Endodermal cell (in vitro differentiated cells): ENCODE results near the gene CDH23. TPM values are rescaled to one million over a fixed set of nuclear protein-coding genes. Genes with fewer than 3 reads are reported as not detected.

Experiments used
- DNase-seq: peaks from one replicate; pipeline ENCODE4 v3.0.0-alpha.2; 2017
- H3K27ac ChIP-seq: 2 replicates; pipeline ENCODE4 v1.5.1; 2013; ENCODE audit warnings: mild to moderate bottlenecking, low read depth, low read length, moderate library complexity
- H3K27me3 ChIP-seq: 2 replicates; pipeline ENCODE4 v1.6.1; 2013; ENCODE audit warnings: mild to moderate bottlenecking, low read length, moderate library complexity; ENCODE audit not compliant: insufficient read depth, control insufficient read depth, poor library complexity, severe bottlenecking
- H3K36me3 ChIP-seq: 2 replicates; pipeline ENCODE4 v1.7.0; 2013; ENCODE audit warnings: mild to moderate bottlenecking, low read length, moderate library complexity; ENCODE audit not compliant: control insufficient read depth, insufficient read depth
- H3K4me1 ChIP-seq: one replicate; pipeline ENCODE4 v1.7.0; 2013; ENCODE audit warnings: low read length; ENCODE audit not compliant: control insufficient read depth, insufficient read depth
- H3K4me3 ChIP-seq: 2 replicates; pipeline ENCODE4 v1.5.1; 2013; ENCODE audit warnings: mild to moderate bottlenecking, low read length, moderate library complexity
- H3K9ac ChIP-seq: 2 replicates; pipeline ENCODE4 v1.6.1; 2013; ENCODE audit warnings: mild to moderate bottlenecking, low read length, moderate library complexity; ENCODE audit not compliant: poor library complexity, severe bottlenecking; ENCODE audit errors: extremely low read depth
- H3K9me3 ChIP-seq: 2 replicates; pipeline ENCODE4 v1.6.1; 2013; ENCODE audit warnings: mild to moderate bottlenecking, low read length, moderate library complexity; ENCODE audit not compliant: control insufficient read depth
- H3K27ac Mint-ChIP-seq: 2 replicates; pipeline ENCODE4 v1.8.0; 2020; ENCODE audit warnings: mixed read lengths
- H3K27me3 Mint-ChIP-seq: 2 replicates; pipeline ENCODE4 v1.8.0; 2021; ENCODE audit warnings: mild to moderate bottlenecking, mixed read lengths; ENCODE audit not compliant: insufficient read depth
- H3K36me3 Mint-ChIP-seq: 2 replicates; pipeline ENCODE4 v1.8.0; 2020; ENCODE audit warnings: low read depth, mixed read lengths
- H3K4me1 Mint-ChIP-seq: 2 replicates; pipeline ENCODE4 v1.8.0; 2020; ENCODE audit warnings: mixed read lengths
- H3K4me3 Mint-ChIP-seq: 2 replicates; pipeline ENCODE4 v1.8.0; 2020; ENCODE audit warnings: mild to moderate bottlenecking, moderate library complexity, mixed read lengths
- H3K9me3 Mint-ChIP-seq: 2 replicates; pipeline ENCODE4 v1.8.0; 2020; ENCODE audit warnings: mild to moderate bottlenecking, mixed read lengths
- CTCF ChIP-seq: fragments of 200-600 bp; sonication (generic); conservative IDR thresholded peaks from 2 replicates; pipeline ENCODE4 v1.5.0; 2021; ENCODE audit warnings: antibody characterized with exemption, mild to moderate bottlenecking
- WGBS, 2 experiments: methylation state at CpG; one replicate each; pipeline versions ENCODE4 v1.1.5 to v1.1.7; 2013; ENCODE audit warnings: missing lambda C conversion rate in 2 of 2, mixed read lengths in 1 of 2; ENCODE audit not compliant: insufficient coverage in 1 of 2, insufficient read length in 1 of 2; 5-methylcytosine and 5-hydroxymethylcytosine counted together
- total RNA-seq, 2 donors: library from RNA; stranded (reverse); fragmentation: NEBNext Ultra II Directional in 1 of 2; extraction: Animal tissue kit (Norgen Biotek cat#: 25700) in 1 of 2; gene quantifications; 2 replicates in 1 of 2; 3 replicates in 1 of 2; pipeline ENCODE4 v1.2.1, GENCODE V29; 2021

The CDH23 gene
- total RNA-seq, 2 donors from 2014 or later = 2.1 to 4.2 TPM

DNA sequence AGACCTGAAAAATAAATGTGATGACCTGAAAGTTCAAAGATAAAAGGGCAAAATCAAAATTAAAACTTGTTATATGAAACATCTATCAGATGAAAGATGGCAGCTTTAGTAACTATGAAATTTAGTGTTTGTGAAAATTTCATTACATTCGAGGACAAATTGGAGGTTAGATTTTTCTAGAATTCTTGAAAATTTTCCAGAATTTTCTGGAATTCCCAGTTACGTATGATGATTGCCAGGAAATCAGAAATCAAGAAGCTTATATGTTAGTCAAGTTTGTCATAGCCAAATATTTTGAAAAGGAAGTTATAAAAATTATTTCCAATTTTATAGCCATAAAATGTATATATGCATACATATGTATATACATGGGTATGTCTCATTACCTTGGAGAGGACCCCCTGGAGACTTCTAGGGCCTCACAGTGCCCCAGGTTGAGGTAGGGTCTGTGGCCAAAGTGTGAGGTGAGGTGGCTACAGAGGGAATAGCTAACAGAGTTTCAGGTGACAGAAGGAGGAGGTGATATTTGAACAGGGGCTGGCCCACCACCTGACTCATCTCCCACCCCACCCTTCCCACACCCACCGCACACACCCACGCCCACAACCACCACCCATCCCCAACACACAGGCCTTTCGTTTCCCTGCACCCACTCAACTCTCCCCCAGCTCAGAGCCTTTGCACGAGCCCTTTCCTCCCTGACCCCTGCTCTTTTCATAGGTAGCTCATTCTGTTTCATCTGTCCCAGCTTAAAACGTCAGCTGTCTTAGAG is 301.4 kb downstream of the CDH23 start:
- no peaks in the 10 kb centered on the region for H3K9me3 Mint-ChIP-seq
- 74 to 79% methylated on average over 2 to 7 of the region's 7 CpGs for WGBS, 2 experiments
- no peaks in the 10 kb centered on the region for H3K36me3 Mint-ChIP-seq
- H3K27ac Mint-ChIP-seq = no peak overlapping the region
- no peaks in the 10 kb centered on the region for H3K9me3 ChIP-seq
- no peak overlapping the region for H3K4me3 ChIP-seq
- DNase-seq = no peak
- no peak for TF ChIP-seq CTCF
- H3K4me1 ChIP-seq = no peaks in the 10 kb centered on the region
- no peaks in the 10 kb centered on the region for H3K27me3 Mint-ChIP-seq
- no peaks in the 10 kb centered on the region for H3K36me3 ChIP-seq
- H3K9ac ChIP-seq = no peak overlapping the region
- H3K27ac ChIP-seq = no peak overlapping the region
- H3K4me1 Mint-ChIP-seq = peaks cover 1% of the 10 kb centered on the region
- no peaks in the 10 kb centered on the region for H3K27me3 ChIP-seq
- no peak overlapping the region for H3K4me3 Mint-ChIP-seq

DNA sequence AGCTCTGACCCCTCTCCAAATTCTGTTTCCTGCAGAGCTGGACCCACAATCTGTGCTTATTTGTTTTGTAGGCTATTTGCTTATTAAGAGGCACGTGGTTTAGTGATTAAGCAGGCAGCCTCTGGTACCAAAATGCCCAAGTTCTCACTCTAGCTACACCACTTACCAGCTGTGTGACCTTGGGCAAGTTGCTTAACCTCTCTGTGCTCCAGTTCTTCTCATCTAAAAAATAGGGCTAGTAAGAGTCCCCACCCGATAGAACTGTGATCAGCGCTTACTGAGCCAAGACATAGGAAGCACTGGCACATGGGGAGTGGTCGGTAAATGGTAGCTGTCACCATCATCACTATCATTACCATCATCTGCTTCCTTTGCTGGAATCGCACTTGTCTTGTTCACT is 302.0 kb downstream of the CDH23 start:
- Mint-ChIP-seq H3K9me3 (no peaks in the 10 kb centered on the region), H3K36me3 (no peaks in the 10 kb centered on the region), H3K27me3 (no peaks in the 10 kb centered on the region), H3K4me1 (peaks cover under 1% of the 10 kb centered on the region), H3K27ac (no peak overlapping the region), H3K4me3 (no peak overlapping the region)
- no peak overlapping the region for H3K27ac ChIP-seq
- no peaks in the 10 kb centered on the region for H3K36me3 ChIP-seq
- no peak for TF ChIP-seq CTCF
- no peak for DNase-seq
- WGBS, 2 experiments = 87 to 96% methylated on average over 5 of the region's 5 CpGs
- no peaks in the 10 kb centered on the region for H3K4me1 ChIP-seq
- no peak overlapping the region for H3K4me3 ChIP-seq
- no peak overlapping the region for H3K9ac ChIP-seq
- no peaks in the 10 kb centered on the region for H3K9me3 ChIP-seq
- H3K27me3 ChIP-seq = no peaks in the 10 kb centered on the region

DNA sequence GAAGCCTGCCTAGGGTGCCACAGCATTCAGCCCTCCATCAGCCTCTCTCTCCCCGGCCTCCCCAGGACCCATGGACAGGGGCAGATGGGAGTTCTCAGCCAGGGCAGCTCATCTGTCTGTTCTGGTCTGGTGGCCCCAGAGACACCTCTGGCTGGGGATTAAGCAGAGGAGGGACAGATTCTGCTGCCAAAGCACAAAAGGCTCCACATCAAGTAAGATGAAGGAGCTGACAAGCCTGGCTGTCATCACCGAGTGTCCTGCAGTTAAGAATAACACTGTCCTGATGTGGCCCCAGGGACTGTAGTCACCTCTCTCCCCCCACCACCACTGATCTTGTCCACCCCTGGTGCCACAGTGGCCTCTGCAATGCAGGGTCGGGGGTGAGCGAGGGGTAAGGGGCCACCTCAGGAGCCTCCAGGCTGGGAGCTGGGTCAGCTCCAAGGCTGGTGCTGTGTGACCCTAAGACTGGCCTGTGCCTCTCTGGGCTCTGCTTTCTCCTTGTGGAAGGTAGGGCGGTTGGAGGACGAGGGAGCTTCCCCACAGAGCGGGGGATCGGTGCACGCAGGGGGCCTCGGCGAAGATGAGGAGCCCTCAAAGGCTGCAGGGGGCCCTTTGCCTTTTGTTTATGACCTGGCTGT is 304.1 kb downstream of the CDH23 start:
- Mint-ChIP-seq H3K27me3 (no peaks in the 10 kb centered on the region), H3K4me3 (no peak overlapping the region), H3K27ac (no peak overlapping the region), H3K9me3 (no peaks in the 10 kb centered on the region), H3K36me3 (no peaks in the 10 kb centered on the region), H3K4me1 (no peaks in the 10 kb centered on the region)
- 91 to 100% methylated on average over 2 to 11 of the region's 11 CpGs for WGBS, 2 experiments
- H3K27ac ChIP-seq = no peak overlapping the region
- no peaks in the 10 kb centered on the region for H3K36me3 ChIP-seq
- DNase-seq = no peak
- no peaks in the 10 kb centered on the region for H3K27me3 ChIP-seq
- H3K4me1 ChIP-seq = no peaks in the 10 kb centered on the region
- H3K9ac ChIP-seq = no peak overlapping the region
- H3K4me3 ChIP-seq = no peak overlapping the region
- no peak for TF ChIP-seq CTCF
- H3K9me3 ChIP-seq = no peaks in the 10 kb centered on the region
